IMR-90 (cell line): ENCODE measurements around the gene AGBL3. TPM values are rescaled to one million over a fixed set of nuclear protein-coding genes. Genes with fewer than 3 reads are reported as not detected.

Source experiments
- ATAC-seq: fragments of 200-7000 bp; cut with Tn5 transposase; 2 replicates; pipeline ENCODE4 v1.9.1; 2020; ENCODE audit warnings: low read depth, mild to moderate bottlenecking, moderate library complexity
- BruUV-seq: library from RNA; stranded (reverse); fragments of 400-500 nt; replicated peaks from 2 replicates; lab custom pipeline; 2021; lab: Mats Ljungman, UMichigan
- CTCF ChIA-PET: fragments of 300-600 bp; formaldehyde crosslinking; extraction: SDS; loops from one replicate; lab custom pipeline; 2021; ENCODE audit warnings: antibody characterized with exemption; lab: Yijun Ruan, JAX
- POLR2A ChIA-PET: fragments of 300-600 bp; sonication (Branson Sonifier 250); formaldehyde crosslinking; loops from one replicate; lab custom pipeline; 2022; ENCODE audit warnings: antibody characterized with exemption; ENCODE audit not compliant: unreplicated experiment; lab: Charles Lee
- DNase-seq: peaks from one replicate; pipeline ENCODE4 v3.0.0; 2013
- H2AFZ ChIP-seq: replicated peaks from 2 replicates; pipeline ENCODE3; 2013; ENCODE audit warnings: low read length, mild to moderate bottlenecking; ENCODE audit not compliant: poor library complexity
- H2AK5ac ChIP-seq: 2 replicates; pipeline ENCODE4 v1.6.1; 2013; ENCODE audit warnings: low read depth, low read length, inconsistent platforms
- H2AK9ac ChIP-seq: replicated peaks from 2 replicates; pipeline ENCODE3; 2013; ENCODE audit warnings: mild to moderate bottlenecking, low read depth, low read length, moderate library complexity; ENCODE audit not compliant: poor library complexity
- H2BK120ac ChIP-seq: 2 replicates; pipeline ENCODE4 v1.6.1; 2013; ENCODE audit warnings: low read depth, low read length, inconsistent platforms
- H2BK15ac ChIP-seq: 3 replicates; pipeline ENCODE4 v1.6.1; 2013; ENCODE audit warnings: low read depth, low read length, inconsistent platforms
- H2BK20ac ChIP-seq: 2 replicates; pipeline ENCODE4 v1.6.1; 2013; ENCODE audit warnings: low read depth, mild to moderate bottlenecking, inconsistent platforms, low read length, moderate library complexity
- H2BK5ac ChIP-seq: 2 replicates; pipeline ENCODE4 v1.6.1; 2013; ENCODE audit warnings: mild to moderate bottlenecking, low read depth, low read length, inconsistent platforms; ENCODE audit not compliant: poor library complexity, severe bottlenecking
- H3K14ac ChIP-seq: replicated peaks from 2 replicates; pipeline ENCODE4 v1.6.1; 2013; ENCODE audit warnings: low read depth, low read length, inconsistent platforms
- H3K18ac ChIP-seq: 2 replicates; pipeline ENCODE4 v1.6.1; 2013; ENCODE audit warnings: low read depth, low read length, control low read depth
- H3K23ac ChIP-seq: 2 replicates; pipeline ENCODE4 v1.6.1; 2013; ENCODE audit warnings: low read depth, low read length, inconsistent platforms
- H3K27ac ChIP-seq: 2 replicates; pipeline ENCODE4 v1.5.1; 2013; ENCODE audit warnings: mild to moderate bottlenecking, control low read depth, low read length; ENCODE audit not compliant: insufficient read depth
- H3K27me3 ChIP-seq: 2 replicates; pipeline ENCODE4 v1.6.1; 2013; ENCODE audit warnings: low read length; ENCODE audit not compliant: control insufficient read depth, insufficient read depth
- H3K36me3 ChIP-seq: 2 replicates; pipeline ENCODE4 v1.6.1; 2013; ENCODE audit warnings: low read length, mixed read lengths; ENCODE audit not compliant: control insufficient read depth, insufficient read depth
- H3K4ac ChIP-seq: 2 replicates; pipeline ENCODE4 v1.6.1; 2013; ENCODE audit warnings: low read depth, low read length, inconsistent platforms
- H3K4me1 ChIP-seq: 2 replicates; pipeline ENCODE4 v1.6.1; 2013; ENCODE audit warnings: low read length, mixed read lengths; ENCODE audit not compliant: control insufficient read depth, insufficient read depth
- H3K4me2 ChIP-seq: 2 replicates; pipeline ENCODE4 v1.6.1; 2013; ENCODE audit warnings: low read depth, mild to moderate bottlenecking, control low read depth, low read length, moderate library complexity
- H3K4me3 ChIP-seq: 2 replicates; pipeline ENCODE4 v1.5.1; 2013; ENCODE audit warnings: low read depth, mild to moderate bottlenecking, control low read depth, low read length, moderate library complexity; ENCODE audit not compliant: insufficient read depth
- H3K56ac ChIP-seq: 2 replicates; pipeline ENCODE4 v1.6.1; 2013; ENCODE audit warnings: low read length, inconsistent platforms; ENCODE audit not compliant: insufficient read depth; ENCODE audit errors: extremely low read depth
- H3K79me1 ChIP-seq, 2 experiments: 2 replicates each; pipeline ENCODE4 v1.6.1; 2013; ENCODE audit warnings: low read length in 2 of 2, inconsistent platforms in 1 of 2, low read depth in 1 of 2
- H3K9ac ChIP-seq: 2 replicates; pipeline ENCODE4 v1.6.1; 2013; ENCODE audit warnings: low read depth, low read length, control low read depth
- H3K9me1 ChIP-seq: 2 replicates; pipeline ENCODE4 v1.6.1; 2013; ENCODE audit warnings: low read length, inconsistent platforms; ENCODE audit not compliant: insufficient read depth
- H3K9me3 ChIP-seq: 2 replicates; pipeline ENCODE4 v1.6.1; 2013; ENCODE audit warnings: low read length; ENCODE audit not compliant: control insufficient read depth, insufficient read depth
- H4K20me1 ChIP-seq: 2 replicates; pipeline ENCODE4 v1.6.1; 2013; ENCODE audit warnings: low read length, inconsistent platforms; ENCODE audit not compliant: insufficient read depth
- H4K5ac ChIP-seq: 2 replicates; pipeline ENCODE4 v1.6.1; 2013; ENCODE audit warnings: mild to moderate bottlenecking, low read depth, low read length, control low read depth
- H4K8ac ChIP-seq, 2 experiments: 2 replicates each; pipeline ENCODE4 v1.6.1; 2013; ENCODE audit warnings: low read depth in 2 of 2, low read length in 2 of 2, control low read depth in 1 of 2, inconsistent platforms in 1 of 2
- H4K91ac ChIP-seq: 2 replicates; pipeline ENCODE4 v1.6.1; 2013; ENCODE audit warnings: low read depth, low read length, inconsistent platforms; ENCODE audit not compliant: insufficient read depth
- BHLHE40 ChIP-seq: fragments of 150-350 bp; IDR thresholded peaks from 2 replicates; pipeline ENCODE4 v1.6.1; 2016; ENCODE audit warnings: mild to moderate bottlenecking, low read depth, low read length
- CEBPB ChIP-seq: IDR thresholded peaks from 2 replicates; pipeline ENCODE4 v1.6.1; 2012; ENCODE audit warnings: low read depth, low read length, improper control_type of control experiment
- MAFK ChIP-seq: IDR thresholded peaks from 2 replicates; pipeline ENCODE4 v1.6.1; 2012; ENCODE audit warnings: low read depth, low read length, improper control_type of control experiment
- MXI1 ChIP-seq: IDR thresholded peaks from 2 replicates; pipeline ENCODE4 v1.6.1; 2012; ENCODE audit warnings: low read depth, mild to moderate bottlenecking, low read length, moderate library complexity, borderline replicate concordance
- WGBS, 2 experiments: methylation state at CpG; one replicate each; pipeline versions ENCODE4 v1.1.5 to v1.1.7; 2013; ENCODE audit warnings: missing lambda C conversion rate in 2 of 2; ENCODE audit not compliant: insufficient read length in 1 of 2; ENCODE audit errors: extremely low coverage in 2 of 2; 5-methylcytosine and 5-hydroxymethylcytosine counted together
- dilution Hi-C: fragments of 300-500 bp; cut with HindIII; formaldehyde crosslinking; loops from one replicate; pipeline ENCODE4 v1.14.3; 2018; ENCODE audit warnings: low sequenced_read_pairs; ENCODE audit not compliant: unreplicated experiment
- in situ Hi-C: fragments of 300-500 bp; cut with MboI; formaldehyde crosslinking; loops from 3 replicates; pipeline ENCODE4 v1.14.3; 2019; ENCODE audit warnings: low sequenced_read_pairs, inconsistent platforms, mixed read lengths
- intact Hi-C: fragments of 100-400 bp; cut with micrococcal nuclease; formaldehyde crosslinking; loops from 2 replicates; pipeline ENCODE4 v1.10.0; 2022
- polyA plus RNA-seq, 3 experiments: library from polyadenylated mRNA; depleted of rRNA; stranded (reverse); fragments of >200 nt; gene quantifications; 2 replicates each; pipeline ENCODE4 v1.2.3, GENCODE V29; 2012; ENCODE audit warnings: low replicate concordance in 1 of 3
- total RNA-seq: library from RNA; depleted of rRNA; stranded (reverse); fragments of >200 nt; gene quantifications from 2 replicates; pipeline ENCODE4 v1.2.3, GENCODE V29; 2012
- TF ChIP-seq, protein P1 (sequence below): fragments of 150-350 bp; IDR thresholded peaks from 2 replicates; pipeline ENCODE4 v1.6.1; 2017; ENCODE audit warnings: mild to moderate bottlenecking, antibody characterized with exemption, low read length, low read depth

AGBL3 gene
- total and polyA plus RNA-seq, 2 of the 4 experiments (the other 2 are of a cell fraction), result 0.18 to 0.65 TPM

DNA sequence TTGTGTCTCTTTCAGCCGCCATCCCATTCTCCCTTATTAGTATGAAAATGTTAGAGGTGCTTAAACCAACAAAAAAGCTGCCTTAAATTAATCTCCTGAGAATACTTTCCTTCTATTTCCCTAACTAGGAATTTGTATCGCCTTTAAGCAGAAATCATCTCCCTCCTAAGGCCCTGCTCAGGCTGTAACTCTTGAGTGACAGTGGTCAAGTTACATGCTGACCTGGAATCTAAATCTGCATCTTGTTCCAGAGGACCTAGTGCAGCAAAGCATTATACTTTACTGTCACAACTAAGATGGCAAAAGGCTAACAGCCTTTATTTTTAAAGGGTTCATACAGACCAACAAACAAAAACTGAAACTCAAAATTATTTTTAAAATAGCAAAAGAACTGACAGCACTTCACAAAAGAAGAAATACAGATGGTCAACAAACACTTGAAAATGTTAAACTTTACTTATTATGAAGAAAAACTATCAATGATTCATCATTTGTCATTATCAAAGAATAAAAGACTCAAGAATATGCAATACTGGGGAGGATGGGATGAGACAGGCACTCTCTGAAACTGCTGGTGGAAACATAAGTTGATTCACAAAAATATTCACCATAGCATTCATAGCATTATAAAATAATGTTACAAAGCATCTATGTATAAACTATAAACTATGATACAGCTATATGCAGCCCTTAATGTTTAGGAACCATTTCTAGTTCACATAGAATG is 173.2 kb downstream of the AGBL3 start:
- Histone ChIP-seq H3K56ac (peak overlapping the region; percentile 48; the same call in 1 of the 2 replicates), H3K27me3 (no peaks in the 10 kb centered on the region), H2BK15ac (no peak overlapping the region), H3K4ac (peak overlapping the region; percentile 46; the same call in 1 of the 2 replicates), H2AK5ac (peak overlapping the region; percentile 94; the same call in 1 of the 2 replicates), H4K91ac (no peak overlapping the region), H2BK5ac (peak overlapping the region; percentile 56), H3K4me3 (no peak overlapping the region), H3K4me2 (no peak overlapping the region), H3K23ac (no peak overlapping the region), H4K8ac (peak overlapping the region in 1 of 2 experiments; percentile 41; a peak in 3 of 4 replicates), H4K5ac (no peak overlapping the region), H2AFZ (no peak overlapping the region), H3K36me3 (peaks cover 4% of the 10 kb centered on the region; the same call in 1 of the 2 replicates), H3K18ac (peak overlapping the region; percentile 33; the same call in 1 of the 2 replicates), H2BK120ac (peak overlapping the region; percentile 38; the same call in 1 of the 2 replicates), H4K20me1 (no peaks in the 10 kb centered on the region), H3K9me3 (peaks cover 5% of the 10 kb centered on the region; the same call in 1 of the 2 replicates), H3K9ac (no peak overlapping the region), H3K79me1 (peaks cover 0 to 23% of the 10 kb centered on the region in 2 experiments; a peak in 2 of 4 replicates), H2BK20ac (0 out of 2 replicates have a peak overlapping the region, but pooled peaks have one; percentile 9), H3K14ac (peak overlapping the region; percentile 68; the same call in 1 of the 2 replicates), H3K27ac (peak overlapping the region; percentile 76; the same call in 1 of the 2 replicates), H3K9me1 (peaks cover 4% of the 10 kb centered on the region), H3K4me1 (peaks cover 16% of the 10 kb centered on the region), H2AK9ac (no peak overlapping the region)
- in situ Hi-C loops, result loop anchor here (10.0 kb wide), 2 partner anchors 175 to 475 kb away; partner anchors contain the start of gene AGBL3
- dilution Hi-C loops, result no loop called here
- ChIA-PET CTCF (no interaction called here), POLR2A (no interaction called here)
- no TSS peak for BruUV-seq
- WGBS, 2 experiments, result no CpG with 5 or more reads among the region's 2 CpGs
- ATAC-seq (peak; percentile 40), DNase-seq (no peak)
- TF ChIP-seq MXI1 (no peak), CEBPB (0 out of 2 replicates have a peak, but pooled peaks have one; percentile 2), MAFK (no peak), BHLHE40 (no peak)
- TF ChIP-seq, protein P1, sequence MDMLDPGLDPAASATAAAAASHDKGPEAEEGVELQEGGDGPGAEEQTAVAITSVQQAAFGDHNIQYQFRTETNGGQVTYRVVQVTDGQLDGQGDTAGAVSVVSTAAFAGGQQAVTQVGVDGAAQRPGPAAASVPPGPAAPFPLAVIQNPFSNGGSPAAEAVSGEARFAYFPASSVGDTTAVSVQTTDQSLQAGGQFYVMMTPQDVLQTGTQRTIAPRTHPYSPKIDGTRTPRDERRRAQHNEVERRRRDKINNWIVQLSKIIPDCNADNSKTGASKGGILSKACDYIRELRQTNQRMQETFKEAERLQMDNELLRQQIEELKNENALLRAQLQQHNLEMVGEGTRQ, result no peak
- intact Hi-C loops, result no loop called here
